ENCODE results near the gene GRK1.
"Not testable (repeated sequence)": the region's sequence is repeated elsewhere in the genome, so short reads cannot be mapped to it uniquely, and the experiment has no call there.

The GRK1 gene

GRCh38 chr13:113742445-113743120 lies 75.6 kb downstream of the GRK1 start:
- H3K4me3 ChIP-seq (ENCODE audit: low read length): no peak overlapping the region
- no peak for DNase-seq (ENCODE audit: low read depth)
- TF ChIP-seq, protein P1, sequence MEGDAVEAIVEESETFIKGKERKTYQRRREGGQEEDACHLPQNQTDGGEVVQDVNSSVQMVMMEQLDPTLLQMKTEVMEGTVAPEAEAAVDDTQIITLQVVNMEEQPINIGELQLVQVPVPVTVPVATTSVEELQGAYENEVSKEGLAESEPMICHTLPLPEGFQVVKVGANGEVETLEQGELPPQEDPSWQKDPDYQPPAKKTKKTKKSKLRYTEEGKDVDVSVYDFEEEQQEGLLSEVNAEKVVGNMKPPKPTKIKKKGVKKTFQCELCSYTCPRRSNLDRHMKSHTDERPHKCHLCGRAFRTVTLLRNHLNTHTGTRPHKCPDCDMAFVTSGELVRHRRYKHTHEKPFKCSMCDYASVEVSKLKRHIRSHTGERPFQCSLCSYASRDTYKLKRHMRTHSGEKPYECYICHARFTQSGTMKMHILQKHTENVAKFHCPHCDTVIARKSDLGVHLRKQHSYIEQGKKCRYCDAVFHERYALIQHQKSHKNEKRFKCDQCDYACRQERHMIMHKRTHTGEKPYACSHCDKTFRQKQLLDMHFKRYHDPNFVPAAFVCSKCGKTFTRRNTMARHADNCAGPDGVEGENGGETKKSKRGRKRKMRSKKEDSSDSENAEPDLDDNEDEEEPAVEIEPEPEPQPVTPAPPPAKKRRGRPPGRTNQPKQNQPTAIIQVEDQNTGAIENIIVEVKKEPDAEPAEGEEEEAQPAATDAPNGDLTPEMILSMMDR (conservative IDR thresholded peaks at IDR 0.05; ENCODE audit: low read length): no peak

DNA sequence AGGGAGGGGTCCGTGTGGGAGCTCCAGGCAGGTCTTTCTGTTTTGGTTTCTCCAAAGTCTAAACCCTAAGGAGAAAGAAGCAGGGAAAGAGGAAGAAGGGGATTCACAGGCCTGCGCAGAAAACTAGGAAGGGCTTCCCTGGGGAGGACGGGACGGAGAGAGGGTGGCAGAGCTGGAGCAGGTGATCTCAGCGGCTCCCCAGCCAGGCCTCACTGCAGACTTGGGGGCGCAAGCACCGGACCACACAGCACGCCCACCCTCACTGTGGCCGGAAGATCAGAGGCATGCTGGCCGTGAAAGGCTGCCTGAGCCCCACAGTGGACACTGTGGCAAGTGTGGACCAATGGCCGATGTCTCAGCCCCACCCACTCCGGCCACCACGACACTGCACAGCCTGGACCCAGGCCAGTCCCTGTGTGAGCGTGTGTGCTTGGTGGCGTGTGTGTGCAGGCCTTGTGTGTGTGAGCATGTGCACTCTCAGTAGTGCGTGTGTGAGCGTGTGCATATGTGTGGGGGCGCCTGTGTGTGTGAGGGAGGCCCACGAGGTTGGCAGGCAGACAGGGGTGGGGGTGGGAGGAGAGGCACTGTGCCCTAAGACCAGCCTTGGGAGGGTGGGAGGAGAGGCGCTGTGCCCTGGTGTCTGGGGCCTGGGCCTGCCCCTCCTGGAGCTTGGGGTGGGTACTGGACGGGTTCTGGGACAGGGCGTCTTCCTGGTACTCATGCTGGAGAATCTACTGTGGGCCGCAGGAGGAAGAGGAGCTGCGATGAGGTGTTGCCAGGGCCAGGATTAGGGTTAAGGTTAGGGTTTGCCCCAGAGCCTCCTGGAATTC lies 76.6 kb downstream of the GRK1 start:
- DNase-seq (ENCODE audit: low read depth): no peak
- H3K4me3 ChIP-seq (ENCODE audit: low read length): no peak overlapping the region
- TF ChIP-seq, protein P1 (conservative IDR thresholded peaks at IDR 0.05; ENCODE audit: low read length): no peak

DNA sequence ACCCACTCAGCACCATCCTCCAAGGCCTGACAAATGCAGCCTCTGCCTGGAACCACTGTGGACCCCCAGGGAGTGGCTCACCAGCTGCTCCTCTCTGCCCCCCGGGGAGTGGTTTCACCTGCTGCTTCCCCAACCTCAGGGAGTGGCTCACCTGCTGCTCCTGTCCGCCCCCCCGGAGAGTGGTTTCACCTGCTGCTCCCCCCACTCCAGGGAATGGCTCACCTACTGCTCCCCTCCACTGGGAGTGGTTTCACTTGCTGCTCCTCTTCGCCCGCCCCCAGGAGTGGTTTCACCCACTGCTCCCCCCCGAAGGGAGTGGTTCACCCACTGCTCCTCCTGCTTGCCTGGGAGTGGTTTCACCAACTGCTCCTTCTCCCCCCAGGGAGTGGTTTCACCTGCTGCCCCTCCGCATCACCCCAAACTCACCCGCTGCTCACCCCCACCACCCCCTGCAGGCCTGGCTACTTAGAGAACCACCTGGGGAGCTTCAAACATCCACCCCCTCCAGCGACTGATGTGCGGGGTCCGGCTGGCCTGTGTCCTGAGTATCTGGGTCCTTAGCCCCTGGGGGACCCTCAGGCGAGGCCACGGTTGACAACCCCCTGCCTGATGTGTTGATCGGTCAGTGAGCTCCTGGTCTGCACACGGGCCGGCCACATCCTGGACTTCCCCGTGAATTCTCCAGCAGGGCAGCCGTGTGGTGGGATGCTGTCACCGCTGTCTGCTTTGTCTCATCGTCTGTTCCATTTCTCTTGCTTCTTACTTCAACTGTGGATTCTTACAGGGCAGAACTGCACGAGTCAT lies 77.4 kb downstream of the GRK1 start:
- H3K4me3 ChIP-seq (ENCODE audit: low read length): no peak overlapping the region
- DNase-seq (ENCODE audit: low read depth): no peak
- TF ChIP-seq, protein P1 (conservative IDR thresholded peaks at IDR 0.05; ENCODE audit: low read length): no peak

- no peak overlapping the region for H3K4me3 ChIP-seq (ENCODE audit: low read length)
- TF ChIP-seq, protein P1 (conservative IDR thresholded peaks at IDR 0.05; ENCODE audit: low read length): no peak
- no peak for DNase-seq (ENCODE audit: low read depth)
Observed at GRCh38 chr13:113745059-113745458, 78.0 kb downstream of the GRK1 start.

- DNase-seq (ENCODE audit: low read depth); H3K4me3 ChIP-seq (ENCODE audit: low read length): not testable (repeated sequence)
Observed at GRCh38 chr13:113745500-113746142, 78.6 kb downstream of the GRK1 start.

- TF ChIP-seq, protein P1 (conservative IDR thresholded peaks at IDR 0.05; ENCODE audit: low read length): no peak
- no peak for DNase-seq (ENCODE audit: low read depth)
- no peak overlapping the region for H3K4me3 ChIP-seq (ENCODE audit: low read length)
Observed at GRCh38 chr13:113746143-113746525, 79.1 kb downstream of the GRK1 start.

- DNase-seq (ENCODE audit: low read depth): no peak
Observed at GRCh38 chr13:113746671-113747070, 79.7 kb downstream of the GRK1 start.

More at GRCh38 chr13:113746671-113747070, 79.7 kb downstream of the GRK1 start:
- TF ChIP-seq, protein P1 (conservative IDR thresholded peaks at IDR 0.05; ENCODE audit: low read length): no peak
- H3K4me3 ChIP-seq (ENCODE audit: low read length): no peak overlapping the region
